Adrenal gland (tissue), 5 donors: Measurements from ENCODE around the gene ATP11A.

ENCODE experiments used
- CTCF ChIP-seq, 6 experiments: fragments of 450-650 bp in 4 of 6; fragments of 200-600 bp in 2 of 6; sonication (generic) in 1 of 6; IDR thresholded peaks; 1 replicate in 5 of 6; 2 replicates in 1 of 6; pipeline versions ENCODE4 v1.5.1 to v1.8.0; 2016 to 2021; ENCODE audit warnings: antibody characterized with exemption in 6 of 6, mild to moderate bottlenecking in 2 of 6, moderate library complexity in 1 of 6
- POLR2A ChIP-seq, 2 donors: fragments of 450-650 bp; IDR thresholded peaks; one replicate each; pipeline ENCODE4 v1.6.1; 2017; ENCODE audit warnings: antibody characterized with exemption in 2 of 2, mild to moderate bottlenecking in 2 of 2, moderate library complexity in 1 of 2
- donor health status: DM: no; HTN: no; CAD: no.

DNA sequence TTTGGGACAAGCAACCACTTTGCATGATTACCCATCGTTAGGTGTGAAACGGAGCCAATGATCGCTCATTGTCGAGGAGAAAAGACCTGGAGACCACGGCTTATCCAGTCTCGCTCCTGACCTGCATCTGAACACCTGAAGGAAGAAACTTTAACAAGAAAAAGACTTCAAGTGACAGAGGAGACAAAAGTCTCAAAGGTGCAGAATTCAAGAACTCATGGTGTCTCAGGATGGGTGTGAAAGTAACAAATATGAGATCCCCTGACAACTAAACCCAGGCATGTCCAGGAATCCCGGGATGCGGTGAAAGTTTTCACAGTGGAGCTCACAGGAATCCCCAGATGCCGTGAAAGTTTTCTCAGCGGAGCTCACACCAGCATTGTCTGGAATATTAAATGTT, 6.3 kb upstream of the ATP11A start:
- no peak for TF ChIP-seq POLR2A (IDR thresholded peaks at IDR 0.05)
- no peak for TF ChIP-seq CTCF (IDR thresholded peaks at IDR 0.05)
